Keratinocyte (primary cell): ENCODE results near the gene SMARCD1. TPM values are rescaled to one million over a fixed set of nuclear protein-coding genes. Genes with fewer than 3 reads are reported as not detected.

Experiments
- DNase-seq: peaks from one replicate; pipeline ENCODE4 v3.0.0-alpha.2; 2011; ENCODE audit warnings: low read depth, missing footprints, low spot score
- FAIRE-seq: peaks from 2 replicates; lab custom pipeline; 2011; peaks lifted over from hg19 to GRCh38; lab: Jason Lieb, UNC
- H2AFZ ChIP-seq: 2 replicates; pipeline ENCODE4 v1.6.0; 2012; ENCODE audit warnings: low read length, control low read depth, inconsistent platforms; ENCODE audit not compliant: control insufficient read depth
- H3K27ac ChIP-seq: 2 replicates; pipeline ENCODE4 v1.5.1; 2011; ENCODE audit warnings: low read length; ENCODE audit not compliant: control insufficient read depth, insufficient read depth
- H3K27me3 ChIP-seq: 3 replicates; pipeline ENCODE4 v1.6.0; 2011; ENCODE audit warnings: low read length; ENCODE audit not compliant: control insufficient read depth, insufficient read depth; ENCODE audit errors: extremely low read depth
- H3K36me3 ChIP-seq, 2 experiments: 2 replicates in 1 of 2; 3 replicates in 1 of 2; pipeline ENCODE4 v1.5.1; 2011; ENCODE audit warnings: low read length in 2 of 2, mild to moderate bottlenecking in 1 of 2; ENCODE audit not compliant: control insufficient read depth in 2 of 2, insufficient read depth in 2 of 2; ENCODE audit errors: extremely low read depth in 1 of 2
- H3K4me1 ChIP-seq: 3 replicates; pipeline ENCODE4 v1.5.1; 2011; ENCODE audit warnings: low read length; ENCODE audit not compliant: control insufficient read depth, insufficient read depth; ENCODE audit errors: extremely low read depth
- H3K4me2 ChIP-seq: 3 replicates; pipeline ENCODE4 v1.6.0; 2011; ENCODE audit warnings: low read depth, low read length; ENCODE audit not compliant: control insufficient read depth, insufficient read depth; ENCODE audit errors: extremely low read depth
- H3K4me3 ChIP-seq, 3 experiments: fragments of 200-600 bp in 1 of 3; sonication (generic) in 1 of 3; 2 replicates in 2 of 3; 3 replicates in 1 of 3; pipeline ENCODE4 v1.5.1; 2011 to 2016; ENCODE audit warnings: low read length in 3 of 3, mild to moderate bottlenecking in 3 of 3, control low read depth in 2 of 3, inconsistent platforms in 1 of 3, low read depth in 1 of 3, mixed read lengths in 1 of 3, mixed run types in 1 of 3, moderate library complexity in 1 of 3; ENCODE audit not compliant: control insufficient read depth in 2 of 3, insufficient read depth in 2 of 3; ENCODE audit errors: extremely low read depth in 1 of 3
- H3K79me2 ChIP-seq: 2 replicates; pipeline ENCODE4 v1.6.0; 2012; ENCODE audit warnings: low read length; ENCODE audit not compliant: control insufficient read depth, insufficient read depth
- H3K9ac ChIP-seq: 3 replicates; pipeline ENCODE4 v1.6.0; 2011; ENCODE audit warnings: low read length; ENCODE audit not compliant: control insufficient read depth, insufficient read depth; ENCODE audit errors: extremely low read depth
- H3K9me1 ChIP-seq: 3 replicates; pipeline ENCODE4 v1.6.0; 2011; ENCODE audit warnings: low read length; ENCODE audit not compliant: control insufficient read depth, insufficient read depth; ENCODE audit errors: extremely low read depth
- H3K9me3 ChIP-seq: 2 replicates; pipeline ENCODE4 v1.5.1; 2012; ENCODE audit warnings: low read depth, low read length; ENCODE audit not compliant: control insufficient read depth
- H4K20me1 ChIP-seq: 3 replicates; pipeline ENCODE4 v1.6.0; 2011; ENCODE audit warnings: low read length; ENCODE audit not compliant: control insufficient read depth, insufficient read depth; ENCODE audit errors: extremely low read depth
- EZH2 ChIP-seq: IDR thresholded peaks from one replicate; pipeline ENCODE4 v1.6.1; 2012; ENCODE audit warnings: inconsistent platforms, mild to moderate bottlenecking, low read length, moderate library complexity
- dilution Hi-C: fragments of 300-500 bp; cut with MboI; formaldehyde crosslinking; loops from one replicate; pipeline ENCODE4 v1.7.0; 2020; ENCODE audit warnings: low sequenced_read_pairs; ENCODE audit not compliant: extremely low pct_ligation_motif_present
- polyA plus RNA-seq, 5 experiments: library from polyadenylated mRNA; depleted of rRNA in 3 of 5; stranded (reverse) in 3 of 5; stranded (forward) in 1 of 5; unstranded in 1 of 5; fragments of >200 nt; gene quantifications; 1 replicate in 1 of 5; 2 replicates in 3 of 5; 3 replicates in 1 of 5; pipeline versions ENCODE4 v1.2.1 to v1.2.3, GENCODE V29; 2011 to 2012; ENCODE audit warnings: missing spikeins in 2 of 5, low read depth in 1 of 5, low replicate concordance in 1 of 5
- TF ChIP-seq, protein P1 (sequence below), 3 experiments: IDR thresholded peaks in 1 of 3; conservative IDR thresholded peaks in 1 of 3; optimal IDR thresholded peaks in 1 of 3; 2 replicates in 2 of 3; 3 replicates in 1 of 3; pipeline versions ENCODE3 to v1.5.1; 2011; ENCODE audit warnings: low read length in 3 of 3, mild to moderate bottlenecking in 3 of 3, moderate library complexity in 2 of 3, control low read depth in 1 of 3, inconsistent platforms in 1 of 3; ENCODE audit not compliant: insufficient read depth in 2 of 3; ENCODE audit errors: extremely low read depth in 1 of 3

SMARCD1 gene
- polyA plus RNA-seq, 1 donor (not counting 4 experiments of a cell fraction or from before 2014, with no cell fraction given): 56.6 TPM

GRCh38 chr12:50075808-50076170 lies 9.4 kb upstream of the SMARCD1 start:
- no peak overlapping the region for H3K9ac ChIP-seq
- no peak for DNase-seq
- no peak overlapping the region for H3K4me2 ChIP-seq

GRCh38 chr12:50077099-50077498 lies 8.0 kb upstream of the SMARCD1 start:
- H3K27me3 ChIP-seq: no peaks in the 10 kb centered on the region
- peaks cover 3% of the 10 kb centered on the region for H3K4me1 ChIP-seq
- H3K79me2 ChIP-seq: no peaks in the 10 kb centered on the region
- H4K20me1 ChIP-seq: no peaks in the 10 kb centered on the region
- DNase-seq: no peak
- H3K4me2 ChIP-seq: no peak overlapping the region
- H2AFZ ChIP-seq: no peak overlapping the region
- H3K9me1 ChIP-seq: no peaks in the 10 kb centered on the region
- no peak overlapping the region for H3K4me3 ChIP-seq
- no peak overlapping the region for H3K9ac ChIP-seq
- no peak for FAIRE-seq
- H3K9me3 ChIP-seq: no peaks in the 10 kb centered on the region
- H3K27ac ChIP-seq: no peak overlapping the region
- H3K36me3 ChIP-seq: no peaks in the 10 kb centered on the region
- TF ChIP-seq, protein P1, sequence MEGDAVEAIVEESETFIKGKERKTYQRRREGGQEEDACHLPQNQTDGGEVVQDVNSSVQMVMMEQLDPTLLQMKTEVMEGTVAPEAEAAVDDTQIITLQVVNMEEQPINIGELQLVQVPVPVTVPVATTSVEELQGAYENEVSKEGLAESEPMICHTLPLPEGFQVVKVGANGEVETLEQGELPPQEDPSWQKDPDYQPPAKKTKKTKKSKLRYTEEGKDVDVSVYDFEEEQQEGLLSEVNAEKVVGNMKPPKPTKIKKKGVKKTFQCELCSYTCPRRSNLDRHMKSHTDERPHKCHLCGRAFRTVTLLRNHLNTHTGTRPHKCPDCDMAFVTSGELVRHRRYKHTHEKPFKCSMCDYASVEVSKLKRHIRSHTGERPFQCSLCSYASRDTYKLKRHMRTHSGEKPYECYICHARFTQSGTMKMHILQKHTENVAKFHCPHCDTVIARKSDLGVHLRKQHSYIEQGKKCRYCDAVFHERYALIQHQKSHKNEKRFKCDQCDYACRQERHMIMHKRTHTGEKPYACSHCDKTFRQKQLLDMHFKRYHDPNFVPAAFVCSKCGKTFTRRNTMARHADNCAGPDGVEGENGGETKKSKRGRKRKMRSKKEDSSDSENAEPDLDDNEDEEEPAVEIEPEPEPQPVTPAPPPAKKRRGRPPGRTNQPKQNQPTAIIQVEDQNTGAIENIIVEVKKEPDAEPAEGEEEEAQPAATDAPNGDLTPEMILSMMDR (optimal IDR thresholded peaks at IDR 0.05 in 1 of 3, IDR thresholded peaks at IDR 0.05 in 1 of 3, conservative IDR thresholded peaks at IDR 0.05 in 1 of 3; ENCODE audit: extremely low read depth in 1 of 3, insufficient read depth in 2 of 3, low read length in 3 of 3): no peak
- TF ChIP-seq EZH2: no peak
- dilution Hi-C loops: no loop called here

More at GRCh38 chr12:50075808-50076170, 9.4 kb upstream of the SMARCD1 start:
- no peaks in the 10 kb centered on the region for H3K27me3 ChIP-seq
- FAIRE-seq: no peak
- H3K4me1 ChIP-seq: peaks cover 4% of the 10 kb centered on the region
- dilution Hi-C loops: no loop called here
- H3K4me3 ChIP-seq: no peak overlapping the region
- no peaks in the 10 kb centered on the region for H3K9me3 ChIP-seq
- H4K20me1 ChIP-seq: no peaks in the 10 kb centered on the region
- no peaks in the 10 kb centered on the region for H3K36me3 ChIP-seq
- H3K27ac ChIP-seq: no peak overlapping the region
- no peak for TF ChIP-seq EZH2
- TF ChIP-seq, protein P1 (optimal IDR thresholded peaks at IDR 0.05 in 1 of 3, IDR thresholded peaks at IDR 0.05 in 1 of 3, conservative IDR thresholded peaks at IDR 0.05 in 1 of 3; ENCODE audit: extremely low read depth in 1 of 3, insufficient read depth in 2 of 3, low read length in 3 of 3): no peak
- H2AFZ ChIP-seq: no peak overlapping the region
- no peaks in the 10 kb centered on the region for H3K9me1 ChIP-seq
- H3K79me2 ChIP-seq: no peaks in the 10 kb centered on the region
